SK-N-MC (cell line): ENCODE results near the gene OR51B4.

Experiments used
- EZH2 ChIP-seq: fragments of 200-600 bp; sonication (generic); IDR thresholded peaks from one replicate; pipeline ENCODE4 v1.6.1; 2017; ENCODE audit warnings: antibody characterized with exemption
- POLR2AphosphoS5 ChIP-seq: IDR thresholded peaks from 2 replicates; pipeline ENCODE4 v1.6.1; 2012; ENCODE audit warnings: mild to moderate bottlenecking, low read depth, low read length, borderline replicate concordance

DNA sequence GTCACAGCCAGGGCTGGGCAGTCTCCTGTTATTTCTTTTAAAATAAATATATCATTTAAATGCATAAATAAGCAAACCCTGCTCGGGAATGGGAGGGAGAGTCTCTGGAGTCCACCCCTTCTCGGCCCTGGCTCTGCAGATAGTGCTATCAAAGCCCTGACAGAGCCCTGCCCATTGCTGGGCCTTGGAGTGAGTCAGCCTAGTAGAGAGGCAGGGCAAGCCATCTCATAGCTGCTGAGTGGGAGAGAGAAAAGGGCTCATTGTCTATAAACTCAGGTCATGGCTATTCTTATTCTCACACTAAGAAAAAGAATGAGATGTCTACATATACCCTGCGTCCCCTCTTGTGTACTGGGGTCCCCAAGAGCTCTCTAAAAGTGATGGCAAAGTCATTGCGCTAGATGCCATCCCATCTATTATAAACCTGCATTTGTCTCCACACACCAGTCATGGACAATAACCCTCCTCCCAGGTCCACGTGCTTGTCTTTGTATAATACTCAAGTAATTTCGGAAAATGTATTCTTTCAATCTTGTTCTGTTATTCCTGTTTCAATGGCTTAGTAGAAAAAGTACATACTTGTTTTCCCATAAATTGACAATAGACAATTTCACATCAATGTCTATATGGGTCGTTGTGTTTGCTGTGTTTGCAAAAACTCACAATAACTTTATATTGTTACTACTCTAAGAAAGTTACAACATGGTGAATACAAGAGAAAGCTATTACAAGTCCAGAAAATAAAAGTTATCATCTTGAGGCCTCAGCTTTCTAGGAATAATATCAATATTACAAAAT lies 13.4 kb downstream of the OR51B4 start:
- TF ChIP-seq EZH2 = no peak
- TF ChIP-seq POLR2AphosphoS5 = no peak
